Bladder microvascular endothelial cell (primary cell): ENCODE results near the gene OR7C2. TPM values are rescaled to one million over a fixed set of nuclear protein-coding genes. Genes with fewer than 3 reads are reported as not detected.

Source experiments
- total RNA-seq: library from RNA; depleted of rRNA; stranded (reverse); fragments of >200 nt; gene quantifications from 2 replicates; pipeline ENCODE4 v1.2.3, GENCODE V29; 2014

OR7C2 gene
- not detected in 2 replicates for total RNA-seq

DNA sequence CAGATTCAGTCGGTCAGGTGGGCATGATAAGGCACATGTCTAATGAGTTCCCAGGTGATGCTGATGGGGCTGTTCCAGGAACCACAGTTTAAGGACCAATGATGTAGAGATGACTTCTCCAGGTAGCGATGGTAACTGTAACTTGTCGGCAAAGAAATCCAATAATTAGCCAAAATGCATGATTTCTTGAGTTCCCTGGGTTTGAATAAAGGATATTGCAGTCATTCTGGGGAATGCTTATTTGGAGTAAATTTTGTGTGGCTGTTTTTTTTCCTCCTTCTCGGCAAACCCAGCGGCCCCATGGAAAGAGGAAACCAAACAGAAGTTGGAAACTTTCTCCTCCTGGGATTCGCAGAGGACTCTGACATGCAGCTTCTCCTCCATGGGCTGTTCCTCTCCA, at the start of gene OR7C2:
TSS of gene OR7C2 (plus strand) at position 301 of the 400 bp plus-strand sequence. CDS start at position 301, 0 bp downstream.

DNA sequence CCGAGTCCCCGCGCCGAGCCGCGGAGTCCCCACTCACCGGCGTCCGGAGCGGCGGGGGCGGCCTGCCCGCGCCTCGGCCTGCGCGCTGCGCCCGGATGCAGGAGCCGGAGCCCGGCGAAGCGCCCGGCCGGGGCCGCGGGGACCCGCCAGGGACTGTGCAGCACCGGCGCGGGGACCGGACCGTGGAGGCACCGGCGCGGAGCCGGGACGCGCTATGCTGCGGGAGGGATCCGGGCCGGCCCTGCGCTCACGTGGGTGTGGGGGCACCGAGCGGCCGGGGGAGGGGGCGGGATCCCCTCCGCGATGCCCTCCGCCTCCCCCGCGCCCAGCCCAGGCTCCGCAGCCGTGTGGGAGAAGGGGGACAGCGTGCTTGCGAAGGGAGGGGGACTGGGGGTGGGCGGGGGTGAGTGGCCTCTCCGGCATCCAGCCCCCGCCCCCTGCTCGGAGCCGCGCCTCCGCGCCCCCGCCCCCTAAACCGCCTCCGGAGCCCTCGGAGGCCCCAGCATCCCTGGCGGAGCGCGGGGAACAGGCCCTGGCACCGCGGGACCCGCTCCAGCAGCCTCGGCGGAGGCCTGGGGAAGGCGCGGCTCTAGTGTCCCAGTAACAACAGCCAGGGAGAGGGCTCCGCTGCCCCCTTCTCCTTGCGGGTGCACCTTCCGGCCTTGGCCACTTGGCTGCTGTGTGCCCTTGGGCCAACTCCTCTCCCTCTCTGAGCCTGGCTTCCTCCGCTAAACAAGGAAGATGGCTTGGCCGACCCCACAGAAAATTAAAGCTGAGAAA, 38.4 kb downstream of the OR7C2 start, which contains the start of gene SLC1A6:
TSS of gene SLC1A6 (minus strand) at position 389 of the 780 bp plus-strand sequence. CDS start 6,954 bp downstream, outside the sequence.

Other genes with a start within 250 kb of the OR7C2 start
- 0.06 TPM in 1 of 2 replicates, not detected in the other for gene ADGRE2, start 162.9 kb upstream of the OR7C2 start, total RNA-seq
- gene OR7A5, start 106.3 kb upstream of the OR7C2 start, total RNA-seq = not detected in 2 replicates
- not detected in 2 replicates for gene OR7C1, start 106.3 kb upstream of the OR7C2 start, total RNA-seq
- gene OR7A10, start 92.6 kb upstream of the OR7C2 start, total RNA-seq = not detected in 2 replicates
- 0.16 TPM in 1 of 2 replicates, not detected in the other for gene OR7A17, start 55.4 kb upstream of the OR7C2 start, total RNA-seq
- not detected in 2 replicates for gene SLC1A6, start 38.4 kb downstream of the OR7C2 start, total RNA-seq
- gene CASP14, start 108.0 kb downstream of the OR7C2 start, total RNA-seq = not detected in 2 replicates
- not detected in 2 replicates for gene OR1I1, start 140.7 kb downstream of the OR7C2 start, total RNA-seq
- 9.9 and 14.8 TPM in 2 replicates for gene SYDE1, start 165.9 kb downstream of the OR7C2 start, total RNA-seq